IgD-negative memory B cell (primary cell): Measurements from ENCODE around the gene SYT12. TPM values are rescaled to one million over a fixed set of nuclear protein-coding genes. Genes with fewer than 3 reads are reported as not detected.
A peak's percentile ranks its signal among the peaks of the same experiment; 100 is the strongest.
"Not testable (repeated sequence)": the region's sequence is repeated elsewhere in the genome, so short reads cannot be mapped to it uniquely, and the experiment has no call there.

ENCODE experiments used
- H3K27ac Mint-ChIP-seq, 3 donors: one replicate each; pipeline ENCODE4 v1.8.0; 2020 to 2022; ENCODE audit warnings: mild to moderate bottlenecking in 3 of 3, mixed read lengths in 3 of 3, moderate library complexity in 1 of 3
- H3K27me3 Mint-ChIP-seq: one replicate; pipeline ENCODE4 v1.8.0; 2021; ENCODE audit warnings: mixed read lengths
- H3K36me3 Mint-ChIP-seq: one replicate; pipeline ENCODE4 v1.8.0; 2020; ENCODE audit warnings: mild to moderate bottlenecking, mixed read lengths
- H3K4me1 Mint-ChIP-seq, 3 donors: one replicate each; pipeline ENCODE4 v1.8.0; 2020 to 2022; ENCODE audit warnings: mixed read lengths in 3 of 3, mild to moderate bottlenecking in 1 of 3
- H3K4me3 Mint-ChIP-seq, 4 donors: one replicate each; pipeline ENCODE4 v1.8.0; 2020 to 2022; ENCODE audit warnings: mild to moderate bottlenecking in 4 of 4, mixed read lengths in 4 of 4, moderate library complexity in 3 of 4
- H3K9me3 Mint-ChIP-seq, 3 donors: one replicate each; pipeline ENCODE4 v1.8.0; 2020 to 2021; ENCODE audit warnings: mixed read lengths in 3 of 3, mild to moderate bottlenecking in 1 of 3
- polyA plus RNA-seq: library from polyadenylated mRNA; unstranded; fragments of 300-500 nt; fragmentation: Illumina TruSeq; gene quantifications from one replicate; pipeline ENCODE4 v1.2.3, GENCODE V29; 2021

The SYT12 gene
- polyA plus RNA-seq, 1 donor from 2014 or later: not detected

GRCh38 chr11:66986178-66986545 is 36.8 kb upstream of the SYT12 start:
- H3K4me3 Mint-ChIP-seq: peak overlapping the region in 1 of 4 donors; percentile 55
- H3K27ac Mint-ChIP-seq: no peak overlapping the region
- H3K9me3 Mint-ChIP-seq: no peaks in the 10 kb centered on the region
- H3K4me1 Mint-ChIP-seq: peaks cover 0 to 2% (median 0%) of the 10 kb centered on the region in 3 donors
- peaks cover 7% of the 10 kb centered on the region for H3K36me3 Mint-ChIP-seq
- peaks cover 27% of the 10 kb centered on the region for H3K27me3 Mint-ChIP-seq

DNA sequence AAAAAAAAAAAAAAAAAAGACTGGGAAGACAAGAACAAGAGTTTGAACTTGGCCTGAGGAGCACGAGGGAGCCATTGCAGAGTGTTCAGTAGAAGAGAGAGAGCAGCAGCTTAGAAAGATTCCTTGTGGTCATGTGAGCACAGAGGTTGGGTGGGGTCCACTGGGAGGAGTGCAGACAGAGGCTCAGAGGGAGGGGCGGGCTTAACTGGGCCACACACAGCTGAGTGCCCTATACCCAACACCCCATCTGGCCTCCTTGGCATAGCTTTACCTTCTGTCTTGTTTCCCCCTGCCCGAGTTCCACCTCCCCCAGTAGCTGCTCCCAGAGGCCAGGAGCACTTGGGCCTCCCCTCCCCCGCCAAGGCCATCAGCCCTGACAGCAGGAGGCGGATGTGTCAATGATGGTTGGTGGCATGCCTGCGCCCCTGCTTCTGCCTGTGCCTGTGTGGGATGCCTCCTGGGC is 35.7 kb upstream of the SYT12 start:
- H3K36me3 Mint-ChIP-seq: peaks cover 7% of the 10 kb centered on the region
- H3K9me3 Mint-ChIP-seq: no peaks in the 10 kb centered on the region
- peaks cover 0 to 2% (median 0%) of the 10 kb centered on the region in 3 donors for H3K4me1 Mint-ChIP-seq
- peak overlapping the region in 1 of 4 donors; percentile 20 for H3K4me3 Mint-ChIP-seq
- H3K27ac Mint-ChIP-seq: no peak overlapping the region
- H3K27me3 Mint-ChIP-seq: peaks cover 21% of the 10 kb centered on the region

DNA sequence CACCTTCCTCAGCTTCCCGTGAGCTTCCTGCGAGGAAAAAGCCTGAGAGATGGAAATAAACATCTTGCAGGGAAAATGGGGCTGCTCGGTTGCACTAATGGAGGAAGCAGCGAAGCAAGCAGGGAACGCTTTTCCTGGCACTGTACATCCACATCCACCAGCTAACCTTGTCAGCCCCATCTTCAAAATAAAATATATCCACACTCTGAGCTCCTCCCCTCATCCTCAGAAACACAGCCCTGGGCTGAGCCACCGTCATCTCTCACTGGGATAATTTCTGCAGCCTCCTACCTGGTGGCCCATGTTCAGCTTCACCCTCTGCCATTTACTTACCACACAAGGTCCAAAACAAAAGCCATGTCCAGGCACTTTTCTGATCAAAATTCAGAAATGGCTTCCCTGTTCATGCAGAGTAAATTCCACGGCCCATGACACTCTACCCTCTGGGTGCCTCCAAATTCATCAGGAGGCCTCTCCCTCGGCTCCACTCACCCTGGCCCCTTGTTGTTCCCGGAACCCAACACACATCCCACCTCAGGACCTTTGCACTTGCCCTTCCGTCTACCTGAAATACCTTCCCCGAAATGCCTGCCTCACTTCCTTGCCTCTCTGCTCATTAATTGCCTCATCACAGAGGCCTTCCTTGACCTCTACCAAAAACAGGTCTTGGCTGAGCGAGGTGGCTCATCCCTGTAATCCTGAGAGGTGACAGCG is 34.9 kb upstream of the SYT12 start:
- H3K36me3 Mint-ChIP-seq: peaks cover 3% of the 10 kb centered on the region
- no peak overlapping the region for H3K27ac Mint-ChIP-seq
- no peaks in the 10 kb centered on the region for H3K9me3 Mint-ChIP-seq
- peak overlapping the region in 1 of 4 donors; percentile 12 for H3K4me3 Mint-ChIP-seq
- H3K27me3 Mint-ChIP-seq: peaks cover 17% of the 10 kb centered on the region
- peaks cover 0 to 2% (median 0%) of the 10 kb centered on the region in 3 donors for H3K4me1 Mint-ChIP-seq

- H3K36me3 Mint-ChIP-seq, H3K4me3 Mint-ChIP-seq, H3K9me3 Mint-ChIP-seq, H3K27ac Mint-ChIP-seq, H3K4me1 Mint-ChIP-seq: not testable (repeated sequence)
- H3K27me3 Mint-ChIP-seq: peaks cover 20% of the 10 kb centered on the region
These were observed 34.2 kb upstream of the SYT12 start for GRCh38 chr11:66988741-66989140.

GRCh38 chr11:66989360-66989759 is 33.6 kb upstream of the SYT12 start:
- H3K36me3 Mint-ChIP-seq, H3K4me3 Mint-ChIP-seq, H3K4me1 Mint-ChIP-seq, H3K27ac Mint-ChIP-seq, H3K9me3 Mint-ChIP-seq: not testable (repeated sequence)
- H3K27me3 Mint-ChIP-seq: peaks cover 20% of the 10 kb centered on the region

DNA sequence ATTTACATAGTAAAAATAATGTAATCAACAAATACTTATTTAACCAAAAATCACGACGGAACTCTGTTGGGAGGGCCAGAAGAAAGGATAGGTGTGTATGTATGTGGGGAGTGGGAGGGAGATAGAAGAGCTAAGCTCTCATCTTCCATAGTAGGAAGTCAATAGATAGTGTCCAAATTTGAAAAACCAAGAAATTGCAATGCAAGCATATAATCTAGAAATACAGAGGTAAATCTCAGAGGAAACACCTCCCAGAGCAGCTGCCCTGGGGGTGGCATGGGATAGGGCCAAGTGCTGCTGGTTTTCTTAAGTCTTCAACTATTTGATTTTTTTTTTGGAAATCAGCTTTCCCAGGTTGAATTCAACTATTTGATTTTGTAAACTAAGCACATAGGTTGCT is 30.9 kb upstream of the SYT12 start:
- no peak overlapping the region for H3K27ac Mint-ChIP-seq
- H3K4me3 Mint-ChIP-seq: no peak overlapping the region
- peaks cover 28% of the 10 kb centered on the region for H3K27me3 Mint-ChIP-seq
- no peaks in the 10 kb centered on the region for H3K36me3 Mint-ChIP-seq
- peaks cover 0 to 2% (median 0%) of the 10 kb centered on the region in 3 donors for H3K4me1 Mint-ChIP-seq
- H3K9me3 Mint-ChIP-seq: no peaks in the 10 kb centered on the region

DNA sequence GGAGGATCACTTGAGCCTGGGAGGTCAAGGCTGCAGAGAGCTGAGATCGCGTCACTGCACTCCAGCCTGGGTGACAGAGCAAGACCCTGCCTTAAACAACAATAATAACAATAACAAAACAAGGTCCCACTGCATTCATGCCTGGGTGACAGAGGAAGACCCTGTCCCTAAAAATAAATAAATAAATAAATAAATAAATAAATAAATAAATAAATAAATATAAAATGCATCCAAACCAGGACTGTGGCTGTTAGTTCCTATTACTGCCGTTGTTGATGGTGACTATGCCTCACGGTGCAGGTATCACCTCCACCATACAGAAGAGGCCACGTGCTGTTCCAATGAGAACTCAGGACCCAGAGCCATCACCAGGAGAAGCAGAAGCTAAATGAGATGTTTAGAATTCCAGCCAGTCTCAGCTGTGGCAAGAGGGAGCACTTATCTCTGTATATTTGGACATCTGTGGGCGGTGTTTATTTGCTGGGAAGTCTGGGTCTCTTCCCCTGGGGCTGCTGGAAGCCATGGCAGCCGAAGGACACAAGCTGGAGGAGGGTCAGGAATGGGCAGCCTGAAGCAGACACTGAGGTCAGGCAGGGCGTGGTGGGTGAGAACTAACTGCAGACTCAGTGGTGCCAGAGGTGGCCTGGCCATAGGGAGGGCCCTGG is 26.2 kb upstream of the SYT12 start:
- H3K4me3 Mint-ChIP-seq: no peak overlapping the region
- H3K36me3 Mint-ChIP-seq: no peaks in the 10 kb centered on the region
- H3K9me3 Mint-ChIP-seq: no peaks in the 10 kb centered on the region
- peak overlapping the region in 1 of 3 donors; percentile 81 for H3K27ac Mint-ChIP-seq
- no peaks in the 10 kb centered on the region for H3K4me1 Mint-ChIP-seq
- H3K27me3 Mint-ChIP-seq: peaks cover 26% of the 10 kb centered on the region

DNA sequence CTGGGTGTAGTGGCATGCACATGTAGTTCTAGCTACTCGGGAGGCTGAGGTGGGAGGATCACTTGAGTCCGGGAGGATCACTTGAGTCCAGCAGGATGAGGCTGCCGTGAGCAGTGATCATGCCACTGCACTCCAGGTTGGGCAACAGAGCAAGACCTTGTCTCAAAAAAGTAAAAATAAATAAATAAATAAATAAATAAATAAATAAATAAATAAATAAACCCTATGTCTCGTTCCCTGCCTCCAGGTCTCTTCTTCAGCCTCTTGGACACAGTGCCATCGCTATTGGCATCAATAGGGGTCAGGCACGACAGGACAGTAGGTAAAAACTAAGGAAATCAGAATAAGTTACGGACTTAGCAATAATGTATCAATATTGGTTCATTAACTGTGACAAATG is 23.4 kb upstream of the SYT12 start:
- H3K9me3 Mint-ChIP-seq: no peaks in the 10 kb centered on the region
- no peaks in the 10 kb centered on the region for H3K36me3 Mint-ChIP-seq
- no peak overlapping the region for H3K4me3 Mint-ChIP-seq
- no peaks in the 10 kb centered on the region for H3K4me1 Mint-ChIP-seq
- no peak overlapping the region for H3K27ac Mint-ChIP-seq
- peaks cover 21% of the 10 kb centered on the region for H3K27me3 Mint-ChIP-seq

- peaks cover 0 to under 1% (median 0%) of the 10 kb centered on the region in 3 donors for H3K4me1 Mint-ChIP-seq
- H3K36me3 Mint-ChIP-seq: no peaks in the 10 kb centered on the region
These were observed 21.6 kb upstream of the SYT12 start for GRCh38 chr11:67001332-67001731.

DNA sequence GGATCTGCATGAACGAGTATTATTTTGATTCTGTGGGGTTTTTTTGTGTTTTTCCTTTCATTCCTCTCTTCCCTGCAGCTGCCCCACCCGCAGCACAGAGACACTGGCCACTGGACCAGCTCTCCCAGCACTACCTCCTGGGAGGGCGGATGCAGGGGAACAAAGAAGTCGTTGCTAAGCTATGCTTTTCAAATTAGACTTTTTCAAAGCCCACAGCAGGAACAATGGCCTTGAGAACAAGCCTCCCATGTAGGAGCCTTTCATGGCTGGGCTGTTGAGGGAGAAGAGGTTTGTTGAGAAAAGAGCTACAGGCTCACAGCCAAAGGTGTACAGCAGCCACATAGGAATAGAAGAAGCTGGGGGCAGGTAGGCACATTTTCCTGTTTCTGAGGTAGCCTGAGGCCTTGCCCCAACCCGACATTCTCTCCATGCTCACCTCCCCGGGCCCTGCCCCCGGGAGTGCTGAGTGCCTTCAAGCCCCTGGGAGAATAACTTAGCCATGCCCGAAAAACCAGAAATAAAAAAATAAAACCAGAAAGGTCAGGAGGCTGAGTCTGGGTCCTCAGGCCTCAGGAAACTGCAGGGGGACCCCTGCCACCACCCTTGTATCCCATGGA is 20.5 kb upstream of the SYT12 start:
- no peak overlapping the region for H3K27ac Mint-ChIP-seq
- peaks cover 0 to 1% (median 0%) of the 10 kb centered on the region in 3 donors for H3K4me1 Mint-ChIP-seq
- no peak overlapping the region for H3K4me3 Mint-ChIP-seq
- H3K9me3 Mint-ChIP-seq: no peaks in the 10 kb centered on the region
- H3K36me3 Mint-ChIP-seq: no peaks in the 10 kb centered on the region
- H3K27me3 Mint-ChIP-seq: peaks cover 9% of the 10 kb centered on the region

More at GRCh38 chr11:67001332-67001731, 21.6 kb upstream of the SYT12 start:
- H3K27ac Mint-ChIP-seq: no peak overlapping the region
- no peaks in the 10 kb centered on the region for H3K9me3 Mint-ChIP-seq
- H3K27me3 Mint-ChIP-seq: peaks cover 17% of the 10 kb centered on the region
- no peak overlapping the region for H3K4me3 Mint-ChIP-seq

- no peak overlapping the region for H3K4me3 Mint-ChIP-seq
- H3K27me3 Mint-ChIP-seq: peaks cover 5% of the 10 kb centered on the region
- no peak overlapping the region for H3K27ac Mint-ChIP-seq
- H3K9me3 Mint-ChIP-seq: no peaks in the 10 kb centered on the region
- peaks cover 0 to 1% (median 0%) of the 10 kb centered on the region in 3 donors for H3K4me1 Mint-ChIP-seq
- no peaks in the 10 kb centered on the region for H3K36me3 Mint-ChIP-seq
These were observed 20.0 kb upstream of the SYT12 start for GRCh38 chr11:67002921-67003411.

GRCh38 chr11:67005200-67005599 is 17.7 kb upstream of the SYT12 start:
- not testable (repeated sequence) for H3K27me3 Mint-ChIP-seq, H3K36me3 Mint-ChIP-seq, H3K4me3 Mint-ChIP-seq, H3K9me3 Mint-ChIP-seq, H3K27ac Mint-ChIP-seq, H3K4me1 Mint-ChIP-seq

DNA sequence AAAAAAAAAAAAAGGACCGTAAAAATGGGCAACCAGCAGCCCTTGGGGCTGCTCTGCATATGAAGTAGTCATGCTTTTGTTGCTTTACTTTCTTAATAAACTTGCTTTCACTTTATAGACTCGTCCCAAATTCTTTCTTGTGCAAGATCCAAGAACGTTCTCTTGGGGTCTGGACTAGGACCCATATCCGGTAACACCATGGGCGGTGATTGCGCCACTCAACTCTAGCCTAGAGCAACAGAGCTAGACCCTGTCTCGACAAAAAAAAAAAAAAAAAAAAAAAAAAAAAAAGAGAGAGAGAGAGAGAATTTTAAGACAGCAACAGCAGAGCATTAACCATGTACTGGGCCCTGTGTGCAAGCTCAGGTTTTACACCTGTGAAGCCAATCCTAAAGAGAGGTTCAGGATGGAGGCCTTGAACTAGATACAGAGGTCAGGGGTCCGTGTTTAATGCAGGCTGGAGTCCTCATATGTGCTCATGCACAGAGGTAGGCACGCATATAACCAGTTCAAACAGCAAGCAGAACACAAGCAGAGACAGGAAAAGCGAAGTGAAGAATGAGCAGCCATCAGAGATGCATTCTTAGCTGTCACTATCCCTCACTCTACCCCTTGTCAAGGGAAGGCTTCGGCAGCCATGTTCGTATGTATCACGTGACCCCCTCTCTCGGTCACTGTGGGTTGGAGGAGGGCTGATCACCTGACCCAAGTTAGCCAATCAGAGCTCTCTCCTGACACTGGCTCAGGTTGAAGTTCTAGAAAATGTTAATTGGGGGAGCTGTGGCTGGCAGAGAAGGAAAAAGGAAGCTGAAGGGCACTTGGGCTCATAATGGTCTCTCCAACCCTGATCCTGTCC is 16.7 kb upstream of the SYT12 start:
- H3K4me3 Mint-ChIP-seq: peak overlapping the region in 1 of 4 donors; percentile 6

GRCh38 chr11:67007126-67007525 is 15.8 kb upstream of the SYT12 start:
- H3K4me1 Mint-ChIP-seq: peaks cover 0 to 1% (median 1%) of the 10 kb centered on the region in 3 donors
- no peak overlapping the region for H3K27ac Mint-ChIP-seq
- no peaks in the 10 kb centered on the region for H3K9me3 Mint-ChIP-seq
- H3K36me3 Mint-ChIP-seq: no peaks in the 10 kb centered on the region
- peaks cover 2% of the 10 kb centered on the region for H3K27me3 Mint-ChIP-seq
- no peak overlapping the region for H3K4me3 Mint-ChIP-seq

More for the DNA sequence above, 16.7 kb upstream of the SYT12 start:
- Mint-ChIP-seq H3K27ac (peak overlapping the region in 1 of 3 donors; percentile 46), H3K4me1 (peaks cover 0 to 1% (median 1%) of the 10 kb centered on the region in 3 donors), H3K36me3 (no peaks in the 10 kb centered on the region), H3K9me3 (no peaks in the 10 kb centered on the region), H3K27me3 (peaks cover 2% of the 10 kb centered on the region)
